Calu3 (cell line): ENCODE data around the gene PGC. TPM values are rescaled to one million over a fixed set of nuclear protein-coding genes. Genes with fewer than 3 reads are reported as not detected.

Source experiments
- BruUV-seq: library from RNA; stranded (reverse); fragments of 400-500 nt; replicated peaks from 2 replicates; lab custom pipeline; 2021; lab: Mats Ljungman, UMichigan
- CTCF ChIA-PET: fragments of 300-600 bp; sonication (Branson Sonifier 250); formaldehyde crosslinking; loops from one replicate; lab custom pipeline; 2022; ENCODE audit warnings: antibody characterized with exemption; lab: Charles Lee
- DNase-seq: peaks from one replicate; pipeline ENCODE4 v3.0.0; 2022
- H3K27ac Mint-ChIP-seq: one replicate; pipeline ENCODE4 v1.8.0; 2022; ENCODE audit warnings: mixed read lengths; ENCODE audit not compliant: unreplicated experiment
- H3K27me3 Mint-ChIP-seq: one replicate; pipeline ENCODE4 v1.8.0; 2022; ENCODE audit warnings: mixed read lengths; ENCODE audit not compliant: unreplicated experiment
- H3K36me3 Mint-ChIP-seq: one replicate; pipeline ENCODE4 v1.8.0; 2022; ENCODE audit warnings: mild to moderate bottlenecking, moderate library complexity, mixed read lengths; ENCODE audit not compliant: insufficient read depth, unreplicated experiment
- H3K4me1 Mint-ChIP-seq: one replicate; pipeline ENCODE4 v1.8.0; 2022; ENCODE audit warnings: mild to moderate bottlenecking, low read depth, mixed read lengths; ENCODE audit not compliant: unreplicated experiment
- H3K4me3 Mint-ChIP-seq: one replicate; pipeline ENCODE4 v1.8.0; 2022; ENCODE audit warnings: mild to moderate bottlenecking, low read depth, moderate library complexity, mixed read lengths; ENCODE audit not compliant: unreplicated experiment
- H3K9me3 Mint-ChIP-seq: one replicate; pipeline ENCODE4 v1.8.0; 2022; ENCODE audit warnings: low read depth, mixed read lengths; ENCODE audit not compliant: unreplicated experiment
- intact Hi-C: fragments of 100-400 bp; cut with micrococcal nuclease; formaldehyde crosslinking; loops from one replicate; pipeline ENCODE4 v1.10.0; 2022; ENCODE audit not compliant: unreplicated experiment
- total RNA-seq: library from RNA; stranded (reverse); gene quantifications from 2 replicates; pipeline ENCODE4 v1.2.3, GENCODE V29; 2022
- TF ChIP-seq, protein P1 (sequence below): fragments of 200-600 bp; IDR thresholded peaks from one replicate; pipeline ENCODE4 v1.8.0; 2022; ENCODE audit warnings: antibody characterized with exemption; ENCODE audit not compliant: unreplicated experiment

Gene PGC
- total RNA-seq, 1 experiment from 2014 or later = not detected

DNA sequence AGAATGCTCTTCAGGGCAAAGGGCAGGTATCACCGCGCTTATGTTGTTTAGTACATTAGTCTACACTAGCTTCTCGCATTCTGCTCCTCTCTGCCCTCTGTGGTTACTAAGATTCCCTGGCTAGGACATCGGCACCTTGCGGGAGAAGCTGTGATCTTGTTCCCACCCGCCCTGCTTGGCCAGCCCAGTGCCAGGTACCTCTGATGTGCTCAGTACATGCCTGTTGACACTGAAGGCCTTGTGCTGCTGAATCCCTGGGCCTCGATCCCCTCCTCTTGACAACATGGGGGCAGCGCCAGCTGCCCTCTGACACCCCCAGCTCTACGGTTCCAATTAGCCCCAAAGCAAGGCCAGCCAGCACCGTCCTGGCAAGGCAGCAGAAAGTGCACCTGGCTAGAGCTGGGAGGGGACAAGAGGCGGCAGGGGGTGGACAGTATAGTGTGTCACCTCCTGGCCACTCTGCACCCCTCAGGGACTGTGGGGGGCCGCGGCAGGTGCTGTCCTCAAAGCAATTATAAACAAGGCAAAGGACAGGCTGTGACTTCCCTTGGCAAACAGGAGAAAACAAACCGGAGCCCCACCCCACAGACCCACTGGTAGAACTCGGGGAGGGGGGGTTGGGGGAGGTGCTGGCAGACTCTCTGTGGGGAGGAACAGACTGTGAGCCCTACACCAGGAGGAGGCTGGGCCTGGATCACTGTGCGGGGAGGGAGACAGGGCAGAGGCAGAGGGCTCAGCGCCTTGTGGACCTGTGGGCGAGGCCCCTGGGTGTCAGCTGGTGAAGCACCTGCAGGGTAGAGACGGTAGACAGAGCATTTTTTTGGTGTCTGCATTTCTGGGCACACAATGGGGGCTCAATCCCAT, 18.9 kb downstream of the PGC start:
- CTCF ChIA-PET = no interaction called here
- Mint-ChIP-seq H3K27ac (no peak overlapping the region), H3K4me3 (no peak overlapping the region), H3K4me1 (peaks cover 19% of the 10 kb centered on the region), H3K9me3 (no peaks in the 10 kb centered on the region), H3K36me3 (peaks cover 5% of the 10 kb centered on the region), H3K27me3 (no peaks in the 10 kb centered on the region)
- no TSS peak for BruUV-seq
- DNase-seq = no peak
- intact Hi-C loops = no loop called here
- TF ChIP-seq, protein P1, sequence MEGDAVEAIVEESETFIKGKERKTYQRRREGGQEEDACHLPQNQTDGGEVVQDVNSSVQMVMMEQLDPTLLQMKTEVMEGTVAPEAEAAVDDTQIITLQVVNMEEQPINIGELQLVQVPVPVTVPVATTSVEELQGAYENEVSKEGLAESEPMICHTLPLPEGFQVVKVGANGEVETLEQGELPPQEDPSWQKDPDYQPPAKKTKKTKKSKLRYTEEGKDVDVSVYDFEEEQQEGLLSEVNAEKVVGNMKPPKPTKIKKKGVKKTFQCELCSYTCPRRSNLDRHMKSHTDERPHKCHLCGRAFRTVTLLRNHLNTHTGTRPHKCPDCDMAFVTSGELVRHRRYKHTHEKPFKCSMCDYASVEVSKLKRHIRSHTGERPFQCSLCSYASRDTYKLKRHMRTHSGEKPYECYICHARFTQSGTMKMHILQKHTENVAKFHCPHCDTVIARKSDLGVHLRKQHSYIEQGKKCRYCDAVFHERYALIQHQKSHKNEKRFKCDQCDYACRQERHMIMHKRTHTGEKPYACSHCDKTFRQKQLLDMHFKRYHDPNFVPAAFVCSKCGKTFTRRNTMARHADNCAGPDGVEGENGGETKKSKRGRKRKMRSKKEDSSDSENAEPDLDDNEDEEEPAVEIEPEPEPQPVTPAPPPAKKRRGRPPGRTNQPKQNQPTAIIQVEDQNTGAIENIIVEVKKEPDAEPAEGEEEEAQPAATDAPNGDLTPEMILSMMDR = no peak

DNA sequence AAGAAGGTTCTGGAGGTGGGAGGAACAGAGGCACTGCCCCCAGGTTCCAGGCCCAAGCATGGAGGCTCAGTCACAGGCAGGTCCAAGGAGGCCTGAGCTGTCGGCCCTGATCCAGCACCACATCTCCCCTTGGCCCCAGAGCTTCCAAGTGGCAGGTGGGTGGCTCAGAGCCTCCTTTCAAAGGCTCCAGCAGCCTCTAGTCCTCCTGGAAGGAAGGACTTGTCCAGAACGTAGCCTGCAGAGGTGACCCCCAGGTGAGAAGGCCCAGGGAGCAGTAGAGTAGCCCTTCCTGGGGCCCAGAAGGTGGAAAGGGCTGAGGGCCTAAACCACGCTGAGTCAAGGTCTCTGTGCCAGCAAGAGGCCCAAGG, 19.5 kb downstream of the PGC start:
- Mint-ChIP-seq H3K27ac (no peak overlapping the region), H3K27me3 (no peaks in the 10 kb centered on the region), H3K4me3 (no peak overlapping the region), H3K9me3 (no peaks in the 10 kb centered on the region), H3K36me3 (peaks cover 5% of the 10 kb centered on the region), H3K4me1 (peaks cover 20% of the 10 kb centered on the region)
- intact Hi-C loops = no loop called here
- BruUV-seq = no TSS peak
- CTCF ChIA-PET = no interaction called here
- TF ChIP-seq, protein P1 = no peak
- no peak for DNase-seq

DNA sequence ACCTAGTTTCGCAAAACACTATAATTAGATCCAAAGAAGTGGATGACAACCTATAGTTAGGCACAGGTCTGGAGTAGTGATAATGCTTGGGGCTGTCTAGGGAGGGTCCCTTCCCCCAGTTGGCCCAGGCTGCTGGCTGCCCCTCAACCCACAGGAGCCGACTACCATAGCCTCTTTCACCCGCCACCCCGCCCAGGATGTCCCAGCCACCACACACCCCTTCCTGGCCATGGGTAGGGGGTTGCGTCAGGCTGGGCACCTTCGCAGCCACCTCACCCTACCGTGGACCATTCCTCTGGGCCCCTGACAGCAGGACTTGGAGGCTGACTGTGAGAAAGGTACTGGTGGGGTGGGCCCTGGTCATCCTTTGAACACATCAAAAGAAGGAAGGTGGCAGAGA, 20.3 kb downstream of the PGC start:
- peaks cover 5% of the 10 kb centered on the region for H3K36me3 Mint-ChIP-seq
- no peak overlapping the region for H3K4me3 Mint-ChIP-seq
- CTCF ChIA-PET = interaction anchor here (0.7 kb wide), 1 partner anchor 61 kb away, joined by 3 read pairs; the partner anchor contains the start of gene TOMM6
- no peaks in the 10 kb centered on the region for H3K27me3 Mint-ChIP-seq
- TF ChIP-seq, protein P1 = no peak
- no TSS peak for BruUV-seq
- no peak overlapping the region for H3K27ac Mint-ChIP-seq
- H3K9me3 Mint-ChIP-seq = no peaks in the 10 kb centered on the region
- H3K4me1 Mint-ChIP-seq = peaks cover 14% of the 10 kb centered on the region
- intact Hi-C loops = no loop called here
- DNase-seq = no peak

DNA sequence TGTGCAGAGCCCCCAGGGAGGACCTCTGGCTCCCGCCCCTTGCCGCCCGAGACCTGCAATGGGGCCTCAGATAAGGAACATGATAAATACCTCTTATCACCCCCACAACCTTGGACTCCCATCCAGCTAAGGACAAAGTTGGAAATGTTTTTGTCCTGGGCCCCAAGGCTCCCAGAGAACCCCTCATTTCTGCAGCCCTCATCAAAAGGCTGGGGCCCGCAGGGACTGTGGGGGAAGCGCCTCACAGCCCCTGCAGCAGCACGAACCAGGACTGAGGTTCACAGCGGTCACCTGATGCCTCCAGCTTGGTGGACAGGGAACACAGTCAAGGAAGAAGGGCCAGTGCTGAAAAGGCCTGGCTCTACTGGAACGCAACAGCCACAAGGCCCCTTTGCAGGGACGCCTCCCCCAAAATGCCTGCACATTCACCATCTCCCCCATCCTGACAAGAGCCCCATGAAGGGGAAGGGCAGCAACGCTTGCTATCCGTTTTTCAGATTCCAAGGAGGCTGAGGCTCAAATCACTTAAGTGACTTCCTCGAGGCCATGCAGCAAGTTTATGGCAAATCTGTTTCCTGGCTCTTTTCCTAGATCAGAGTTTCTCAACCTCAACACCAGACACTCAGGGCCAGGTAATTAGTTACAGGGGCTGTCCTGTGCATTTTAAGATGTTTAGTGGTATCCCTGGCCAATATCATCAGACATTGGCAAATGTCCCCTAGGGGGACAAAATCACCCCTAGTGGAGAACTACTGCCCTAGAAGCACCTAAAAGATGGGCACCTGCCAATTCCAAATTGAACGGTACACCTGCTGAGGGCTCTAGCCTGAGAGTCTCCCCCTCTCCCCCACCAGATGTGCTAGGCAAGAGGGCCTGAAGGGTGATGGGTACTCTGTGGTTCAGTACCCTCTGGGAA, 22.4 kb downstream of the PGC start:
- no peaks in the 10 kb centered on the region for H3K27me3 Mint-ChIP-seq
- TF ChIP-seq, protein P1 = no peak
- H3K27ac Mint-ChIP-seq = no peak overlapping the region
- intact Hi-C loops = no loop called here
- BruUV-seq = no TSS peak
- peaks cover 5% of the 10 kb centered on the region for H3K36me3 Mint-ChIP-seq
- no peak for DNase-seq
- CTCF ChIA-PET = interaction anchor here (0.6 kb wide), 1 partner anchor 1507 kb away, joined by 3 read pairs; no protein-coding TSS in a partner anchor
- H3K4me1 Mint-ChIP-seq = peaks cover 14% of the 10 kb centered on the region
- H3K4me3 Mint-ChIP-seq = no peak overlapping the region
- no peaks in the 10 kb centered on the region for H3K9me3 Mint-ChIP-seq
